T-helper 17 cell (primary cell): ENCODE results near the gene SCP2. TPM values are rescaled to one million over a fixed set of nuclear protein-coding genes. Genes with fewer than 3 reads are reported as not detected.

ENCODE experiments used
- ATAC-seq: fragments of 150-1000 bp; cut with Tn5 transposase; 2 replicates; pipeline ENCODE4 v1.10.0; 2021; ENCODE audit warnings: mild to moderate bottlenecking, moderate library complexity
- DNase-seq, 3 donors: peaks; one replicate each; pipeline versions ENCODE4 v3.0.0 to v3.0.0-alpha.2; 2020 to 2021
- H3K9me3 ChIP-seq: one replicate; pipeline ENCODE4 v1.7.0; 2013; ENCODE audit warnings: low read length, mild to moderate bottlenecking; ENCODE audit not compliant: control insufficient read depth, poor library complexity, severe bottlenecking
- H3K27ac Mint-ChIP-seq: one replicate; pipeline ENCODE4 v1.8.0; 2022; ENCODE audit warnings: mild to moderate bottlenecking, moderate library complexity, mixed read lengths
- H3K27me3 Mint-ChIP-seq: one replicate; pipeline ENCODE4 v1.8.0; 2022; ENCODE audit warnings: mixed read lengths
- H3K36me3 Mint-ChIP-seq: one replicate; pipeline ENCODE4 v1.8.0; 2022; ENCODE audit warnings: low read depth, mixed read lengths
- H3K4me1 Mint-ChIP-seq: one replicate; pipeline ENCODE4 v1.8.0; 2022; ENCODE audit warnings: mild to moderate bottlenecking, mixed read lengths
- H3K4me3 Mint-ChIP-seq: one replicate; pipeline ENCODE4 v1.8.0; 2022; ENCODE audit warnings: mild to moderate bottlenecking, moderate library complexity, mixed read lengths
- total RNA-seq, 4 donors: library from RNA in 2 of 4; stranded (reverse) in 2 of 4; gene quantifications; one replicate each; pipeline ENCODE4 v1.2.3 and lab custom pipeline; 2022 to 2026

Gene SCP2
- total RNA-seq, 2 donors from 2014 or later = 55.2 to 60.6 TPM

DNA sequence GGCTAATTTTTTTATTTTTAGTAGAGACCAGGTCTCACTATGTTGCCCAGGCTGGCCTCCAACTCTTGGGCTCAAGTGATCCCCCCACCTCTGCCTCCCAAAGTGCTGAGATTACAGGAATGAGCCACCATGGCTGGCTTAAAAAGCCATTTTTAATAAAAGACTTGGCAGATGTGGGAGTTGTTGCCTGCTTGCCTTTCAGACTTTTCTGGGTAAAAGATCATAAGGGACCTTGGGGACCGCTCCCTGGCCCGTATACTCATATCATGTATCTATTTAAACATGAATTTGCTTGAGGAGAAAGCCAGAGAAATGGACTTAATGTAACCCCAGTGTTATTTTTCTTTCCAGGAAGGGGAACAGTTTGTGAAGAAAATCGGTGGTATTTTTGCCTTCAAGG lies 111.5 kb downstream of the SCP2 start:
- no peaks in the 10 kb centered on the region for H3K9me3 ChIP-seq
- no peak for DNase-seq
- H3K27ac Mint-ChIP-seq = no peak overlapping the region
- no peaks in the 10 kb centered on the region for H3K27me3 Mint-ChIP-seq
- peaks cover 23% of the 10 kb centered on the region for H3K4me1 Mint-ChIP-seq
- ATAC-seq = no peak
- H3K36me3 Mint-ChIP-seq = peaks cover 20% of the 10 kb centered on the region
- no peak overlapping the region for H3K4me3 Mint-ChIP-seq

DNA sequence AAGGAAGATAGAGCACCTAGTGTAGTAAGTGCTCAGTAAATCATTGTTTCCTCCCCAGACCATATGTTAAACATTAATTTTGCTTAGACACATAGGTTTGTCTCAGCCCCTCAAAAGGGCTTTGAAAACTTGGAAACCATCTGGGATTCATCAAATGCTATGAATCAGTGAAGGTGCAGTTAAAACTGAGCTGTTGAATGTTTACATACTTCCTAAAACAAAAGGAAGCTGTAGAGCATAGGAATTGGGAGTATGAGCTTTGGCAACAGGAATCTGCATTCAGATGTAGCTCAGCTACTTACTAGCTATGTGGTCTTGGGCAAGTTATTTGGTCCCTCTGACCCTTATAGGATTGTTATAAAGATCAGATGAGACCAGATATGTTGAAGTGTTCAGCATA lies 116.2 kb downstream of the SCP2 start:
- no peak overlapping the region for H3K27ac Mint-ChIP-seq
- H3K36me3 Mint-ChIP-seq = peaks cover 20% of the 10 kb centered on the region
- ATAC-seq = no peak

DNA sequence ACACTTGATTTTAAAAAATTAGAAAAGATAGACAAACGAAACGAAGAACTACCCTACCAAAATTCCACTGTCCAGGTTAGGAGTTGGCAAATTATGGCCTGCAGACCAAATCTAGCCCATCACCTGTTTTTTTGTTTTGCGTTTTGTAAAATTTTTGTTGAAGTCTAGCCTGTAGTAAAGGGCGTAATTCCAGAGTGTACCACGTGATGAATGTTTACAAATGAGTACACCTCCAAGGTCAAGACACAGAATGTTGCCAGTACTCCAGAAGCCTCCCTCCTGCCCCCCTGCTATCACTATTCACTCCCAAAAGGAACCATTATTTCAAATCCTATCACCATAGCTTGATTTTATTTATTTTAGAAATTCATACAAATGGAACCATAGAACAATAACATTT lies 117.8 kb downstream of the SCP2 start:
- H3K4me3 Mint-ChIP-seq = no peak overlapping the region

More for the DNA sequence above, 116.2 kb downstream of the SCP2 start:
- no peaks in the 10 kb centered on the region for H3K9me3 ChIP-seq
- no peak for DNase-seq
- Mint-ChIP-seq H3K4me3 (no peak overlapping the region), H3K27me3 (no peaks in the 10 kb centered on the region), H3K4me1 (peaks cover 27% of the 10 kb centered on the region)

DNA sequence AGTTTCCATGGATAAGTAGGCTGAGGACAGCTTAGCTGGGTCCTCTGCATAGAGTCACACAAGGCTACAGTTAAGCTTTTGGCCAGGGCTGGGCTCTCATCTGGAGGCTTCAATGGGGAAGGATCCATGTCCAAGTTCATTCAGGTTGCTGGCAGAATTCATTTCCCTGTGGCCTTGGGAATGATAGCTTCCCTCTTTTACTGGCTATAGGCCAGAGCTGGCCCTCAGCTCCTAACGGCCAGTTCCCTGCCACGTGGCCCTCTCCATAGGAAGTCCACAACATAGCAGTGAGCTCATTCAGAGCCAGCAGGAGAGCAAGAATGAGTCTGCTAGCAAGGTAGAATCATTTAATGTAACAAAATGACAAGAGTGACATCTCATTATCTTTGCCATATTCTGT lies 119.9 kb downstream of the SCP2 start:
- H3K27ac Mint-ChIP-seq = no peak overlapping the region
- no peak for DNase-seq
- H3K36me3 Mint-ChIP-seq = no peaks in the 10 kb centered on the region
- H3K4me3 Mint-ChIP-seq = no peak overlapping the region
- H3K27me3 Mint-ChIP-seq = no peaks in the 10 kb centered on the region
- H3K9me3 ChIP-seq = no peaks in the 10 kb centered on the region
- ATAC-seq = no peak
- H3K4me1 Mint-ChIP-seq = peaks cover 18% of the 10 kb centered on the region

More for the DNA sequence above, 117.8 kb downstream of the SCP2 start:
- Mint-ChIP-seq H3K27ac (no peak overlapping the region), H3K36me3 (peaks cover 12% of the 10 kb centered on the region), H3K4me1 (peaks cover 25% of the 10 kb centered on the region), H3K27me3 (no peaks in the 10 kb centered on the region)
- DNase-seq = no peak
- no peak for ATAC-seq
- H3K9me3 ChIP-seq = no peaks in the 10 kb centered on the region

DNA sequence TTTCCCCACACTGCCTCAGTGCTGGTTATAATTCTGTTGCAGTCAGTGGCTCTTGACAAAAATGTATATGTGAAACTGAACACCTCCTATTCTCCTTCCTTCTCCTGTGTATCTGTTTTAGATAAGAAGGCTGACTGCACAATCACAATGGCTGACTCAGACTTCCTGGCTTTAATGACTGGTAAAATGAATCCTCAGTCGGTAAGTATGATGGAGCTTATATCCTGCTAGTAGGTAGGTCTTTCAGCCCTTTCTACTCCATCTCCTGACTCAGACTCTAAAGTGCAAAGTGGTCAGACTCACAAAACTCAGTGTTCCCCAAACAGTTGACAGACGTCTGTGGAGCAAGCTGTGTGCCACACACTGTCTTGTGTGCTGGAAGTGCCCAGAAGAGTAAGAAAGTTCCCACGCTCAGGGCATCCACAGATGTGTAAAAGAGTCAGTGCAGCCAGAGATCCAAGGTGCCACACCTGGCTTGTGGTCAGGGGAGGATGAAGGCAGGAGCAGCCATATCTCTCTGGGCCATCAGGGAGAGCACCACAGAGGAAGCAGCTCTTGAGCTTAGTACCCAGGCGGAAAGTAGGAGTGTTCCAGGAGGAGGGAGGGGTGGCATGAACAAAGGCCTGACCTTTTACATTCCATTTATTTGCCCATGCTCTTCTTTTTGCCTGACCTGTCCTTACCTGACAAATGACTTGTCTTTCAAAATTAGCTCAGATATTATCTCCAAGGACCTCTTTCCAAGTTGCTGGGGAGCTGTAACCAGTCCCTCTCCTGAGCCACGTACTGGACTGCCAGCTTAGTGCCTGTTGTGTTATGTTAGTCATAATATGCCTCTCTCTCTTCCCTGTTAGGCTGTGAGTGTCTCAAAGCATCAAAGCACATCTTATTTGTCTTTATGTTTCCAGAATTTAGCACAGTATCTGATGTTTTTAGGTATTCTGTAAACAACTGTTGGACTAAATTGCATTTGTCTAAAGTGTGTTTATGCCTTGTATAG lies 121.0 kb downstream of the SCP2 start:
- no peak overlapping the region for H3K4me3 Mint-ChIP-seq

DNA sequence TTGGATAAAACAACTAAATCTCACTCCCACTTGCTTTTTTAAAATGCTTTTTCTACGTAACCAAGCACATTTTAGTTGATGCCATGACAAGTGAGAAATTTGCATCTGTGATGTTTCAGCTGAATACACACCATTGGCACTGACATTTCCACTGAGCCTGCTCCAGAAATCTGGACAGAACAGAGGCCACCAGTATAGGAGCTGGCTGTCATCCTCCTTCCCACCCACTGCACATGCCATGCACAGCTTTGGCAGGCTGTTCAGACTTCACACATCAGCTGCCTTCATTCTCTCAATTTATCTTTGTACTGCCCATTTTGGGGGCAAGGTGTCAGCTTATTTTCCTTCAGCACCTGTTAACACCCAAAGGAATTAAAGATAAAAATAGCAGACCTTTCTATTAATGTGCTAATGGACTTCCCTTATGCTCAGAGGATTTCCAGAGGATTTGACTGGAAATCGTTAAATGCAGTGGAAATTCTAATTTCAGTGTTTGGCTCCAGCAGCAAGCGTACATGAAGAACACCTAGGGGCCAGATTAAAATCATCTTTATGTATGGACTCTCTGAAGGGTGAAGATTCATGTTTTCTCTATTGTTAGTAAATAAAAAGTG lies 122.0 kb downstream of the SCP2 start:
- ATAC-seq (no peak), DNase-seq (no peak)
- Mint-ChIP-seq H3K27ac (no peak overlapping the region), H3K4me3 (no peak overlapping the region), H3K36me3 (peaks cover 7% of the 10 kb centered on the region), H3K4me1 (peaks cover 15% of the 10 kb centered on the region), H3K27me3 (no peaks in the 10 kb centered on the region)
- no peaks in the 10 kb centered on the region for H3K9me3 ChIP-seq

More for the DNA sequence above, 121.0 kb downstream of the SCP2 start:
- H3K27ac Mint-ChIP-seq = no peak overlapping the region
- H3K4me1 Mint-ChIP-seq = peaks cover 15% of the 10 kb centered on the region
- no peaks in the 10 kb centered on the region for H3K27me3 Mint-ChIP-seq
- ATAC-seq (no peak), DNase-seq (no peak)
- H3K36me3 Mint-ChIP-seq = peaks cover 4% of the 10 kb centered on the region
- H3K9me3 ChIP-seq = no peaks in the 10 kb centered on the region

DNA sequence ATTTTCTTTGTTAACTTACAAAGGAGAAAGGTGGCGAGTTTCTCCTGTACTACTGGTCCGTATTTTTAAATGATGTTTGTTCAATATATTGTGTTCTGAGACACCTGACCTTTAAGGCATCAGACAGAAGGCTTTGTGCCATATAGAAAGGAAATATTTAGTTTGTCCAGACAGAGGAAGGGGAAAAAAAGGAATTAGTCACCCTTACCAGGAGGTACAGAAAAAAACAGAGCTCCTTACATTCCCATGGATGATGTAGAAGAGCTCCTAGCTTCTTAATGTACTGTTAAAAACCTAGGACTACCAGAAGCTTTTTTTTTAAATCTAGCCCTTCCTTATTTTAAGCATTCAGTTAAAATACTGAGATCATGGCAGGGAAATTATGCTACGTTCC lies 122.5 kb downstream of the SCP2 start:
- no peak overlapping the region for H3K27ac Mint-ChIP-seq
- H3K4me1 Mint-ChIP-seq = peaks cover 15% of the 10 kb centered on the region
- no peaks in the 10 kb centered on the region for H3K9me3 ChIP-seq
- H3K36me3 Mint-ChIP-seq = peaks cover 9% of the 10 kb centered on the region
- H3K27me3 Mint-ChIP-seq = no peaks in the 10 kb centered on the region
- ATAC-seq (no peak), DNase-seq (no peak)
- no peak overlapping the region for H3K4me3 Mint-ChIP-seq

DNA sequence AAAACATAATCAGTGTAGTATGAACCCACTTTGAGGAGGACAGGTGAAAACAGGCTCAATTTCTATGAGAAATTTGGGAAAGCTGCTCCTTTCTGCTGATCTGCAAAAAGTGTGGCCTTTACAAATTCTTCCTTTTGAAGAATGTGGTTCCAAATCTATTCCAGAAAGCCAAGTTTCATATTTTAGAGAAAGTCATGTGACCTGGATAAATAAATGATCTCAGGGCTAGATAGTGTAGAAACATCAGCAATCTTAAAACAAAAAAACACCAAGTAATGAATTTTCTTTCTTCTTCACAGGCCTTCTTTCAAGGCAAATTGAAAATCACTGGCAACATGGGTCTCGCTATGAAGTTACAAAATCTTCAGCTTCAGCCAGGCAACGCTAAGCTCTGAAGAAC lies 123.2 kb downstream of the SCP2 start:
- peaks cover 10% of the 10 kb centered on the region for H3K36me3 Mint-ChIP-seq
- DNase-seq (no peak), ATAC-seq (no peak)
- no peak overlapping the region for H3K4me3 Mint-ChIP-seq
- peaks cover 11% of the 10 kb centered on the region for H3K4me1 Mint-ChIP-seq
- H3K27ac Mint-ChIP-seq = no peak overlapping the region
- no peaks in the 10 kb centered on the region for H3K9me3 ChIP-seq
- no peaks in the 10 kb centered on the region for H3K27me3 Mint-ChIP-seq

DNA sequence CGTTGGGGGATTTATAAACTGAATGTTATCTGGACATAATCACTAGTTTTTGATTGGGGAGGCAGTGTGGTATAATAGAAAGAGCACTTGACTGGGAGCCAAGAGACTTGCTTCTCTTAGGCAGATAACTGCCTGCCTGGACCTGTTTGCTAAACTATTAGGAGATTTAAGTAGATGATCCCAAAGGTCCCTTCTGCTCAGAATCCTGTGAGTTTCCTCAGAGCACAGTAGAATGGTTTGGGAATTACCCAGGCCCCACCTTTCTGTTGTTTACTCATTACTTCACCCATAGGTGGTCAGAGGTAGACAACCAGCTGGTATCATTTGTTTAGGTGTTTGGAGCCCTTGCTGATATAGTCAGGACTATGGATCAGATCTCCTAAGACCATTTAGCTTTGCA lies 124.6 kb downstream of the SCP2 start:
- ATAC-seq (no peak), DNase-seq (no peak)
- Mint-ChIP-seq H3K36me3 (peaks cover 10% of the 10 kb centered on the region), H3K4me1 (peaks cover 8% of the 10 kb centered on the region), H3K4me3 (no peak overlapping the region), H3K27ac (no peak overlapping the region), H3K27me3 (no peaks in the 10 kb centered on the region)
- no peaks in the 10 kb centered on the region for H3K9me3 ChIP-seq

DNA sequence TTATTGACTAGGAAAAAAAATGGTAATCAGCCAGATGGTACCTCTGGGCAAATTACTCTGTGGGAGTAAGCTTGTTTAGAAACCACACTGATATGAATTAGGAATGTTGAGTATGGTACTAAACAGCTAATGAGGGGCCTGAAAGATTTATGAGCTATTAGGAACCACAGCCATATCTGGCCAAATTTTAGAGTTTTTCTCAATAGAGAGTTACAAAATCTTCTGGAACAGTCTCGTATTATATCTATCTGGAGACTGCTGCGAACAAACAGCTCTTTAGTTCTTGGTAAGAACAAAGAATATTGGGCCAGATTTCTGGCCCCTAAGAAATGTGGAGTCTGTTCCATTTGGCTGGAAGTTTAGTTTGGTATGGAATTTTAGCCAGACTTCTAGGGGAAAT lies 130.1 kb downstream of the SCP2 start:
- peaks cover 10% of the 10 kb centered on the region for H3K36me3 Mint-ChIP-seq
- H3K27ac Mint-ChIP-seq = no peak overlapping the region
- ATAC-seq (no peak), DNase-seq (no peak)
- no peak overlapping the region for H3K4me3 Mint-ChIP-seq
- peaks cover 2% of the 10 kb centered on the region for H3K4me1 Mint-ChIP-seq
- no peaks in the 10 kb centered on the region for H3K9me3 ChIP-seq
- H3K27me3 Mint-ChIP-seq = peaks cover 29% of the 10 kb centered on the region

DNA sequence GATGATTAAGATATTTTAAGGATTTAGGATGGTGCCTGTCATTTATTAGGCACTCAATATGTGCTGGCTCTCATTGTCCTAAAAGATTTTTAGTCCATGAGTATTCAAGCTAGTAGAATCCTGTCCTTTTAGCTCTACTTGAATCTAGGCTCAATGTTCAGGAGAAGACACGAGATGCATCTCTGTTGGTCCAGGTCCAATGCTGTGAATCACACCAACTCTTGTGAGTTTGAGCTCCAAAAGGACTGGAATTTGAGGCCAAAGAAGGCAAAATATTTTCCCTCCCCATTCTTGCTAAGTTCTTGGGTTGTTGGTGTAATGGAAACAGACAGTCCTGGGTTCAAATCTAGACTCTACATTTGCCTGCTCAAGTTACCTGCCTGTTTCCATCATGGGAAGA lies 133.5 kb downstream of the SCP2 start:
- Mint-ChIP-seq H3K4me1 (peaks cover 10% of the 10 kb centered on the region), H3K27me3 (peaks cover 57% of the 10 kb centered on the region), H3K36me3 (peaks cover 3% of the 10 kb centered on the region), H3K27ac (no peak overlapping the region), H3K4me3 (no peak overlapping the region)
- DNase-seq = no peak
- H3K9me3 ChIP-seq = no peaks in the 10 kb centered on the region
- no peak for ATAC-seq

DNA sequence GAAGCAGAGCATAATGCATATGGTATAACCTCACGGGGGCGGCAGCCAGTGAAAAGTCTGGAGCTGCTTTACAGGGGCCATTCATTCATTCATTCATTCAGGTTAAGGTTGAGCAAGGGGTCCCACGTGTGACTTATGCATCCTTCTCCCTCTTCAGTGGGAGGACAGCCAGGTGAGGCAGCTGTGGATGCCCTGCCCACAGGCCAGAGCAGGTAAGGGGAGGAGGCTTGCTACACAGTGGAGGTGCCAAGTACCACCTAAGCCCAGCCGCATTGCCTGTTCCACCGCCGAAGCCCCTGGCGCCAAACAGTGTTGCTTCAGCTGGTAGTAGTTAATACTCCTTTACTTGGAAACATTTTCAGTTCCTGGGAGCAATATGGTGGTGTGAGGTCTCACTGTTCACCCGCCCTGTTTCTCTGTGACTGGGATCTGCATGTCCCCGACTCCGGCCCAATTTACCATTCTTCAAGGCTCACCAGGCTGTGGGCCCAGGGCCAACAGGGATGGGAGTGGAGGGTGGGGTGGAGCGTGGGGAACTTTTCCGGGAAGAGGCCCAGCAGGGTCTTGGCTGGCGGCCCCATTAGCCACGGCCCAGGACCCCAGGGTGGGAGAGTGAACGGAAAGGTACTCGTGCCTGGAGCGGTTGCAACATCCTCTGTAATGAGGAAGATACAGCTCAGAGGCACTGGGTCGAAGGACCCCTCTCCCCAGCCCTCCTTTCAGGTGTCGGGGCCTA lies 134.2 kb downstream of the SCP2 start:
- no peak for DNase-seq
- peaks cover 60% of the 10 kb centered on the region for H3K27me3 Mint-ChIP-seq
- H3K36me3 Mint-ChIP-seq = peaks cover 3% of the 10 kb centered on the region
- ATAC-seq = no peak
- peaks cover 11% of the 10 kb centered on the region for H3K4me1 Mint-ChIP-seq
- H3K27ac Mint-ChIP-seq = no peak overlapping the region
- peak overlapping the region; percentile 72 for H3K4me3 Mint-ChIP-seq
- no peaks in the 10 kb centered on the region for H3K9me3 ChIP-seq
